SU-DHL-6 (cell line): Measurements from ENCODE around the gene OR56A3.

Experiments used
- H2AFZ ChIP-seq: fragments of 200-600 bp; sonication (generic); 2 replicates; pipeline ENCODE4 v1.6.1; 2014; ENCODE audit warnings: low read depth, mild to moderate bottlenecking, moderate library complexity, mixed read lengths, antibody characterized with exemption, low read length; ENCODE audit not compliant: severe bottlenecking
- H3F3A ChIP-seq: fragments of 200-600 bp; shearing (Covaris generic); 2 replicates; pipeline ENCODE4 v1.6.0; 2016; ENCODE audit warnings: antibody characterized with exemption, mild to moderate bottlenecking; ENCODE audit not compliant: insufficient read depth
- H3K27ac ChIP-seq: fragments of 200-600 bp; sonication (generic); 2 replicates; pipeline ENCODE4 v1.5.1; 2016; ENCODE audit warnings: low read depth, mild to moderate bottlenecking, low read length, moderate library complexity, mixed read lengths
- H3K27me3 ChIP-seq: fragments of 200-600 bp; sonication (generic), shearing (Covaris generic); 2 replicates; pipeline ENCODE4 v1.6.0; 2014; ENCODE audit warnings: mild to moderate bottlenecking, low read length
- H3K36me3 ChIP-seq: fragments of 200-600 bp; sonication (generic); 2 replicates; pipeline ENCODE4 v1.6.1; 2014; ENCODE audit warnings: mild to moderate bottlenecking, low read length, mixed read lengths
- H3K4me2 ChIP-seq: fragments of 300-600, 200-600 bp; shearing (Covaris generic), sonication (generic); 2 replicates; pipeline ENCODE4 v1.6.0; 2014; ENCODE audit warnings: low read length, low read depth, mild to moderate bottlenecking; ENCODE audit not compliant: poor library complexity, severe bottlenecking
- H3K4me3 ChIP-seq: fragments of 200-600 bp; sonication (generic); 2 replicates; pipeline ENCODE4 v1.5.1; 2014; ENCODE audit warnings: antibody characterized with exemption, low read length, mild to moderate bottlenecking, mixed read lengths; ENCODE audit not compliant: insufficient read depth, poor library complexity, severe bottlenecking
- H3K79me2 ChIP-seq: fragments of 200-600 bp; sonication (generic); 2 replicates; pipeline ENCODE4 v1.6.1; 2014; ENCODE audit warnings: mild to moderate bottlenecking, low read length, moderate library complexity; ENCODE audit not compliant: insufficient read depth
- H3K9ac ChIP-seq: fragments of 200-600 bp; sonication (generic); 2 replicates; pipeline ENCODE4 v1.7.0; 2014; ENCODE audit warnings: mild to moderate bottlenecking, low read length
- H3K9me2 ChIP-seq: fragments of 200-600 bp; sonication (generic); replicated peaks from 2 replicates; pipeline ENCODE4 v1.6.1; 2014; ENCODE audit warnings: low read length; ENCODE audit not compliant: insufficient read depth
- H3K9me3 ChIP-seq: fragments of 200-600 bp; sonication (generic); 2 replicates; pipeline ENCODE4 v1.6.1; 2014; ENCODE audit warnings: low read length, mixed read lengths; ENCODE audit not compliant: insufficient read depth
- H4K20me1 ChIP-seq: fragments of 200-600 bp; sonication (generic); 2 replicates; pipeline ENCODE4 v1.6.1; 2014; ENCODE audit warnings: low read depth, mild to moderate bottlenecking, antibody characterized with exemption, low read length, moderate library complexity, mixed read lengths
- EZH2phosphoT487 ChIP-seq: fragments of 200-600 bp; sonication (generic), shearing (Covaris generic); conservative IDR thresholded peaks from 2 replicates; pipeline ENCODE4 v1.6.1; 2018; ENCODE audit warnings: mild to moderate bottlenecking, antibody characterized with exemption, low read length, moderate library complexity, mixed read lengths
- TF ChIP-seq, protein P1 (sequence below): fragments of 200-600 bp; sonication (generic); IDR thresholded peaks from one replicate; pipeline ENCODE4 v1.5.1; 2017; ENCODE audit warnings: antibody characterized with exemption, mild to moderate bottlenecking, low read length, moderate library complexity; ENCODE audit not compliant: insufficient read depth, poor library complexity, severe bottlenecking

Gene OR56A3

DNA sequence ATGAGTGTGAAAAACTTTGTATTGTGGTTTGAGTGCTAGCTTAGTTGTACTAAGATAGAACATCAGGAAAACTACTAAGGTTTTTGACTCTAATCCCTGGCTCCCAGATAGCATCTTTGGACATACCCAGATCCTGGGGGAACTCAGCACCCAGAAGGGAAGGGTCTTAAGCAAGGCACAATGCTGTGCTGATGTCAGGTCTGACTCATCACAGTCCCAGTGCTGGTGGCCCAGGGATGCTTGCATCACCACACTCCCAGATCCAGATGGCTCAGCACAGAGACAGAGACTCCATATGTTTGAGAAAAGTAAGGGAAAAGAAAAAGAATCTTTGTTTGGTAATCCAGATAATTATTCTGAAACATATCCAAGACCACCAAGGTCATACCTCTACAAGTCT is 18.3 kb upstream of the OR56A3 start:
- H4K20me1 ChIP-seq, result no peaks in the 10 kb centered on the region
- no peak overlapping the region for H3K9ac ChIP-seq
- H3F3A ChIP-seq, result no peaks in the 10 kb centered on the region
- H3K36me3 ChIP-seq, result no peaks in the 10 kb centered on the region
- no peak overlapping the region for H3K4me2 ChIP-seq
- no peak overlapping the region for H2AFZ ChIP-seq
- no peak overlapping the region for H3K27ac ChIP-seq
- no peaks in the 10 kb centered on the region for H3K9me2 ChIP-seq
- H3K9me3 ChIP-seq, result no peaks in the 10 kb centered on the region
- TF ChIP-seq EZH2phosphoT487, result no peak
- TF ChIP-seq, protein P1, sequence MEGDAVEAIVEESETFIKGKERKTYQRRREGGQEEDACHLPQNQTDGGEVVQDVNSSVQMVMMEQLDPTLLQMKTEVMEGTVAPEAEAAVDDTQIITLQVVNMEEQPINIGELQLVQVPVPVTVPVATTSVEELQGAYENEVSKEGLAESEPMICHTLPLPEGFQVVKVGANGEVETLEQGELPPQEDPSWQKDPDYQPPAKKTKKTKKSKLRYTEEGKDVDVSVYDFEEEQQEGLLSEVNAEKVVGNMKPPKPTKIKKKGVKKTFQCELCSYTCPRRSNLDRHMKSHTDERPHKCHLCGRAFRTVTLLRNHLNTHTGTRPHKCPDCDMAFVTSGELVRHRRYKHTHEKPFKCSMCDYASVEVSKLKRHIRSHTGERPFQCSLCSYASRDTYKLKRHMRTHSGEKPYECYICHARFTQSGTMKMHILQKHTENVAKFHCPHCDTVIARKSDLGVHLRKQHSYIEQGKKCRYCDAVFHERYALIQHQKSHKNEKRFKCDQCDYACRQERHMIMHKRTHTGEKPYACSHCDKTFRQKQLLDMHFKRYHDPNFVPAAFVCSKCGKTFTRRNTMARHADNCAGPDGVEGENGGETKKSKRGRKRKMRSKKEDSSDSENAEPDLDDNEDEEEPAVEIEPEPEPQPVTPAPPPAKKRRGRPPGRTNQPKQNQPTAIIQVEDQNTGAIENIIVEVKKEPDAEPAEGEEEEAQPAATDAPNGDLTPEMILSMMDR, result no peak
- no peak overlapping the region for H3K4me3 ChIP-seq
- no peaks in the 10 kb centered on the region for H3K79me2 ChIP-seq
- no peaks in the 10 kb centered on the region for H3K27me3 ChIP-seq

DNA sequence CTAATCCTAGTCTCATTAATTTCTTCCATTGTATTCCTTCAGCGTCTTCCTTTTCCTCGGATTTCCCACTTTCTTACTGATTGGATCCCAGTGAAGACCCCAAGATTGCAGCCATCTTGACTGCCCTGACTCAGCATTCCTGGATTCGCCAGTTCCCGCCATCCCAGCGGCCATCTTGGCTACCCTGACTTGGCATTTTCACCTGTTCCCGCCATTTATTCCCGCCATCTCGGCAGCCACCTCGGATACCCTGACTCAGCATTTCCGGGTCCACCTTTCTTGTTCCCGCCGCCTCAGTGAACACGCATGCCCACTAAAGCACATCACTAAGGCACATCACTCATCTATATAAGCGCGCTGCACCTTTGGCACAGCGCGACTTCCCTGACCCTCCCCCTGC is 13.8 kb upstream of the OR56A3 start:
- Histone ChIP-seq H4K20me1 (no peaks in the 10 kb centered on the region), H2AFZ (no peak overlapping the region), H3K36me3 (no peaks in the 10 kb centered on the region), H3K4me3 (no peak overlapping the region), H3K9me3 (no peaks in the 10 kb centered on the region), H3F3A (no peaks in the 10 kb centered on the region), H3K9ac (no peak overlapping the region), H3K4me2 (no peak overlapping the region), H3K79me2 (no peaks in the 10 kb centered on the region), H3K27me3 (no peaks in the 10 kb centered on the region), H3K9me2 (no peaks in the 10 kb centered on the region), H3K27ac (no peak overlapping the region)
- TF ChIP-seq, protein P1, result no peak
- TF ChIP-seq EZH2phosphoT487, result no peak

DNA sequence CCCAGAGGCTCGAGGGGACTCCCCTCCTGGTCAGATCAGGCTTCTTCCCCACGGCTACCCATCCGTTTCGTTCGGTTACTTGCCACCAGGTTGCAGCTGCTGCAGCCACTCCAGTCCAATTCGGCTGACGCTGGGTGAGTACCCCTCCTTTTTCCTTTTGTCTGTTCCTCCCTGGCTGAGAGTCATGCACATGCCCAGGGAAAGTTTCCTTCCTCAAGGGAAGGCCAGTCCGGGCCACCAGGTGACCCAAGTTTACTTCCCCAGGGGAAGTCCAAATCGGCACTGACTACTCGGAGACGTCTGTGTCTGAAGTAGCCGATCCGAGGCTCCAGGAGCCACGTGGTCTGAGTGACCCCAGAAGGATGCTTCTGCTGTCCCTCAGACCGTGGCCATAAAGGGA is 13.2 kb upstream of the OR56A3 start:
- no peak overlapping the region for H3K27ac ChIP-seq
- H3K9me3 ChIP-seq, result no peaks in the 10 kb centered on the region
- no peak for TF ChIP-seq EZH2phosphoT487
- TF ChIP-seq, protein P1, result no peak
- no peaks in the 10 kb centered on the region for H3K36me3 ChIP-seq
- no peak overlapping the region for H3K4me2 ChIP-seq
- no peak overlapping the region for H3K4me3 ChIP-seq
- H3K79me2 ChIP-seq, result no peaks in the 10 kb centered on the region
- H3K9ac ChIP-seq, result no peak overlapping the region
- no peak overlapping the region for H2AFZ ChIP-seq
- H3K27me3 ChIP-seq, result no peaks in the 10 kb centered on the region
- H3F3A ChIP-seq, result no peaks in the 10 kb centered on the region
- no peaks in the 10 kb centered on the region for H3K9me2 ChIP-seq
- H4K20me1 ChIP-seq, result no peaks in the 10 kb centered on the region
